HG02678 (cell line): ENCODE data around the gene GRB10.
"Not testable (repeated sequence)": the region's sequence is repeated elsewhere in the genome, so short reads cannot be mapped to it uniquely, and the experiment has no call there.

Experiments used
- ATAC-seq: cut with Tn5 transposase; IDR thresholded peaks from one replicate; pipeline ENCODE4 v1.9.1; 2021; ENCODE audit warnings: mild to moderate bottlenecking, moderate library complexity; ENCODE audit not compliant: unreplicated experiment

The GRB10 gene

DNA sequence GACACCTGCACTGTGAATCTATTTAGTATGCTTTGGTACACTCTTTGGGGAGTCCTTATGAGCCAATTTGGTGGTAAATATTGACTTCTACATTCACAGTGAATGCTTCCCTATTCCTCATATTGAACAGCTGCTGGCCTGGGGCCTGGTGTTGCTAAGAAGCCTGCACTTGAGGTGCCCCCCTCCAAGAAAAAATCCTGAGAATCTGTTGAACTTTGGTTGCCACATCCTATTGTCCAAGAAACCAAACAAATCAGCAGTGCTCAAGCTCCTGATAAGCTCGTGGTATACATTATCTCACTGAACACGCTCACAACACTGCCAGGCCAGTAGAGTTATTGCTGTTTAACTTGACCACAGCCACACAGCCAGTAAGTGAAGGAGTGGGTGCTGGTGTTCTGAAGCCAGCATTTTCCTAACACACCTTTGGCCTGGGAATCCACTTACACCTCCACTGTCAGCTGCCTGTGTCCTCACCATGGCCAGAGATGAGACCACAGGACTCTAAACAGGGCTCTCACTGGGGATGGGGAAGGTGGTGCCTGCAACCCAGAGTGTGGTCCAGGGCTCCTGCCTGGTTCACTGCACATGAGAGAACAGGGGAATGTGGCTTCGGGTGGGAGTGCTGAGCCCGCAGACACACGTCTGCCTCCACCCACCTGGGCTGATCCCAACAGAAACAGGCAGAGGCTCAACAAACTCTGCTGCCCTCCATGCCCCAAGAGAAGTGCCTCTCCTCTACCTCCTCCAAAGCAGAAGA lies 224.2 kb downstream of the GRB10 start:
- ATAC-seq: no peak

DNA sequence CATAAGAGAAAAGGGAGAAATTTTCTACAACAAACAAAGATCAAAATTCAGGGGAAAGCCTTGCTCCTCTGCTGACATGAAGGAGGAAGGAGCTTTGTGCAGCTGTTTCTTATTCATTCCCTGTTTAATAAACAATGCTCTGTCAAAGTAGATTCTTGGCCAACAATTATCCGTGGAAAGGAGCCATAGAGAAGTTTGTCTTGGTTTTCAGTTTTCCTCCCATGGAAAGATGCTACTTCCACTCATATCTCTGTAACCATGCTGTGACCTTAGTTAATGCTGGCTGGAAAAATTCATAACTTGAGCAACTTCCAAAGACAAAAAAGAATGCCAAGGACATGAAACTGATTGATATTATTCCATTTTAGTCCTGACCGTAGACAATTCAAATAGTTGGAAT lies 225.6 kb downstream of the GRB10 start:
- ATAC-seq: no peak

DNA sequence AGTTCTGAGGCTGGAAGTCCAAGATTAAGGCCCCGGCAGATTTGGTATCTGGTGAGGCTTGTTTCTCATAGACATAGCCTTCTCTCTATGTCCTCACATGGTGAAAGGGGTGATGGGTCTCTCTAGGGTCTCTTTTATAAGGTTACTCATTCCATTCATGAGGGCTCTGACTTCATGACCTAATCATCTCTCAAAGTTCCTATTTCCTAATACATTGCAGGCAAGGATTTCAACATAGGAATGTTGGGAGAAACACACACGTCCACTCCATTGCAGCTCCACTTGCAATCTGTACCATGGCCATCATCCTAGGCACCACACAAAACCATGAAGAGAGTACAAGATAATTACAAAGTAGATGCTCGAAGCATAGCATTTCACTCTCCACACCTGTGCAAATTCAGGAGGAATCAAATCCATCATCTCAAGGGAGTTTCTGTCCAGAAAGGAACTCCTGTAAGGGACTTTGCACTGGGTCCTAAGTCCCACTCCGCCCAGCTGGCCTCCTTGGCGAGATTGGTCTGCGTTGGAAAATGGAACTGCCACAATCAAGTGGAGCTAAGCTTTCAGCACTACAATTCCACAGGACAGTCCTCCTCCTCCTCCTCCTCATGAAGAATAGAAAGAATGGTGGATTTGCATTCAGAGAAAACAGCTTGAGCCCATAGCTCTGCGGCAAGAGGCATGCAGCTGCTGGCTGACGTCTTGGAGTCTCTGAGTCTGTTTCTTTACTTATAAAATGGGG lies 226.3 kb downstream of the GRB10 start:
- no peak for ATAC-seq

DNA sequence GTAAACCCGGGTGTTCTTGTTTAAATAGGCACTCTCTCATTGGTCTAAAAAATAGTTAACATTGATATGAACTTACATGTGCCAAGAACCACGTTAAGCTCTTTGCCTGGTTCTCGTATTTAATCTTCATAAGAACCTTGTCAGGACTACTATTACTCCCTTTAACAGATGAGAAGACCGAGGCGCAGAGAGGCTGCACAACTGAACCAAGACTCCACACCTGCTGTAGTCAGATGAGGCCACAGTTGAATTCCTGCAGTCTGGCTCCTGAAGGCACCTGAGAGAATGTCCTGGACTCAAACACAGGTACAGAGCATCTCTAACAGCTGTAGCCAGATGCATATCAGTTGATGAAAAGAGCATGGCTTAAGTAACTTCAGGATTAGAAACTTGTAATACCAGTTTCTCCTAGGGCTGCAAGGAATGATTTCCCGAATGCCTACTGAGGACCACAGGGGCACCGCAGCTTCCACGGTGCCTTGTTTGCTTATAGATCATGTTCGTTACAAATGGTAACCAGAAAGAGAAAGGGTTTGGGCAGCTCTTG lies 227.0 kb downstream of the GRB10 start:
- no peak for ATAC-seq

DNA sequence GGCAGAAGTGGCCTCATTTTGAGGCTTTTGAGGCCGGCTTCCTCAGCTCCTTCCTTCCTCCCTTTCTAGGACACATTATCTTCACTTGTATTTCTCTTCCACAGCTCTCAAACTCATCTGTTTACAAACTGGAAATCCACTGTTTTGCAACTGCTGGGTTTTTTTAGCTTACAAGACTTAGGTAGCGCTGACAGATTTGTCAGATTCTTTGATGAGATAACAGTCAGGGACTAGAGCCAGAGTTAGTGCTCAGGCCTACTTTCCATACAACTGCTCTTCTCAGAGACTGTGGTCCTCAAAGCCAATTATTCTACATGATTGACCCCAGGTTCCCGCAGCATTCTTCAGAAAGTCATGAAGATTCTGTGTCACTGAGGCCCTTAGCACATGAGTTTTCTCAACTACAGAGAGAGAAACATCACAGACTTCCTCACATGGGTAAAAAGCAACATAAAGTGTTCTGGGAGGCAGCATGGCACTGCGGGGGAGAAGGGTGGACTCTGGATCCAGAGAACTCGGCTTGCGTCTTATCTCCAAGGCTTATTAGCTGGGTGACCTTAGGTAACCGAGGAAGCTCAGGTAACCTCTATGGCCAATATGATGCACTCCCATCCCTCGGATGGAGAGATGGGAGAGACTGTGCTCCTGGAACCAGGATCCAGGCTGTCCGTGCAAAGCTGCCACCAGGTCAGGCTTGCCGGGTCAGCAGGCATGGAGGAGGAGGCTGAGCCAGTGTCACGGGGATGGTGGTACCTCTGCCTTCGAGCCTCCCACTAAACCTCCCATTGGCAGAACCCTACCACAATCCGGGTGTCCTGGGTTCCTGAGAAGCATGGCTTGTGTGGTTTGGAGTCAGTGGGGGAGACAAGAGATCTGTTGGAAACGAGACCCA lies 228.0 kb downstream of the GRB10 start:
- no peak for ATAC-seq

DNA sequence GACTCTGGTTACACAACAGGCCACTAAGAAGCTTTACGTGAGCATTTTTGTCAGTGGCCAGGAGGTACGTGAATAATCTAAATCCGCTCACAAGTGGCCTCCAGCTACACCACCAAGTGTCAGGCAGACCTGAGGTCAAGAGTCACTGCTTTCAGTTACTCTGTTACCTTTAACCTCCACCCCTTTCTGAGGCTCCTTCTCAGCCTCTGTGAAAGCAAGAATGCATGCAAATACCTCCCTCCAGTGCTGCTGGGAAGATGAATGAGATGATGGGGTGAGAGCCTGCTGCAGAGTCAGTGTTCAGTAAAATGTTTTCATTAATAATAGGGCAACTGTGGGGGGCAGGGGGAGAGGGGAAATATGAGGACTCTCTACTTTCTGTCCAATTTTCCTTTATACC lies 228.7 kb downstream of the GRB10 start:
- no peak for ATAC-seq

DNA sequence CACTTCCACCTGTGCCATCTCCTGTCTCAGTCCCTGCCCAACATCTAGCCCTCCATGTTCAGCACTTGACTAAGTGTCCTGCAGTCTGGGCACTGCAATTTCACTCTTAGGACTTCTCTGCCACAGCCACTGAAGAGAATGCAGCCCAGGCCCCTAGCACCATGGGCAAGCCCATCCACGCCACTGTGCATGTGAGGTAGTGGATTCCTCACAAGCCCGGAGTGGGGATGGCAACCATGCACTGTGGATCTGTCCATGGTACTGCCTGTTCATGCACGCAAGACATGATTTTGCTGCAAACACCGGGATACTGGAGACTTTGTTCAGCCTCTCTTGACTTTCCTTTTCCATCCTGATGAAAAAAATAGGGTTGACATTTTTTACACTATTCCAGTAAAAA lies 229.8 kb downstream of the GRB10 start:
- ATAC-seq: no peak

DNA sequence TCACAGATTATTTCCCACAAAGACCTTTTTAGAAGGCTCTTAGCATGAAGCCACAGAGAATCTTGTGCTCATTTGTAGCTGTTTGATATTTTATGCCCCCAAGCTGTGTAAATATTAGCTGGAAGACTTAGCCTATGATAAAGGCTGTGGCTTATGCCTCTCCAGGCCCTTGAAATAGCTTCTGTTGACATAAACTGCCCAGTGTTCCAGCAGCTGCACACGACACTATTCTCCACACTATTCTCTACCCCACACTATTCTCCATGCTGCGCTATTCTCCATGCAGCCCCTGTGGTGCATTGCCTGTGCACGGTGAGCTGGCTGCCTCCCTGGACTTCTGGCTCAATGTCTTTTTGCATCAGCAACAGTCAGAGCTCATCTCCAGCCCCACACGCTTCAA lies 230.6 kb downstream of the GRB10 start:
- ATAC-seq: no peak

DNA sequence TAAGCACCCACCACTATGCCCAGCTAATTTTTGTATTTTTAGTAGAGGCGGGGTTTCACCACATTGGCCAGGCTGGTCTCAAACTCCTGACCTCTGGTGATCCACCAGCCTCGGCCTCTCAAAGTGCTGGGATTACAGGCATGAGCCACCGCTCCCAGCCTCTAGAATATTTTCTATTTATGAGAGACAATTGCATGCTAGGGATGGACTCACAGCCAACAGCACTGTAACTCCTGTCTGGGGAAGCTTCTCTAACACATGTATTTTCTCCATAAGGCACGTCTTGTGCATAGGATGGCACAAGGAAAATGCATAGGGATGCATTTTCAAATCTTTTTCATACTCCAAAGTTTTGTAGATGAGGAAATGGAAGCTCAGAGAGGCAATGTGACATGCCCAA lies 237.1 kb downstream of the GRB10 start:
- ATAC-seq: not testable (repeated sequence)

DNA sequence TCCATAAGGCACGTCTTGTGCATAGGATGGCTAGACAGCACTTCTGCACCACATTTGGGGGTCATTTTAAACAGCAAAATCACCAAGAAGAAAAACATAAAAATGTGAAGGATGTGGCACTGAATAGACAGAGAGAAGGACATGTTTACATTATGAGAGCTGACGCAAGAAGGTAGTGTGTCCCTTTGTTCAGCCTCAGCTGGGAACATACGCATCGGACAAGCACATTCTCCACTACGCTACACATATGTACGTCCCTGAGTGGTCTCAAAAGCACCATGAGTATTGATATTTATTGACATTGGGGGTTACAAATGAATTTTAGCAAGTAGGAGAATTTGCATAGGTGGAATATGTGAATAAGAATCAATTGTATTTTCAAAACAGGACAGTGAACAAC lies 237.7 kb downstream of the GRB10 start:
- ATAC-seq: no peak

DNA sequence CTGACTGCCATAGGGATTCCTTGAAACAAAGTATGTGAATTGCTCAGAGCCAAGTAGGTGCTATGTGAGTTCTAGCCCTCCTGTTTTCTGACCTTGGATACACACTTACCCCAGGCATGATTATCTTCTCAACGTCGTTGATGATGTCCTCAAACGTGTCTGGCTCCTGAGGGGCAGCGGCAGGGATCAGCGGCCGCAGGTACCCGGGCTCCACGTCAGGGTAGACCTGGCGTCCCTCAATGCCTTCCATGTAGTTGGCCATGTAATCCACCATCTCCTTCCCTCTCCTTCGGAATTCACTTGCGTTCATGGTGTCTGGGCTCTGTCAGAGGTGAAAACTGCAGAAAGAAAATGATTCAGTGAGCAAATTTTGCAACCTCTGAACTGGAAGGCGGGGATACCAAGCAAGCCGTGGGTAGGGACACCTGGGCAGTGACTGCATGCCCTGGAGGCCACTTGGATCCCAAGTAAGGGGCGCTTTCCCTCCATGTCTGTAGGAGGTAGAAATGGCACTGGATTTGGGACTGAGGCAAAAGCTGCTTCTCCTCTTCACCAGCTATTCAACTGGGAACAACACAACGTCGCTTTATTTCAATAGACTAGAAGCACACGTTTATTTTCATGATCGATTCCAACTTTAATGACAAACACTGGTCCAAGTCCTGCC lies 238.8 kb downstream of the GRB10 start:
- ATAC-seq: no peak

DNA sequence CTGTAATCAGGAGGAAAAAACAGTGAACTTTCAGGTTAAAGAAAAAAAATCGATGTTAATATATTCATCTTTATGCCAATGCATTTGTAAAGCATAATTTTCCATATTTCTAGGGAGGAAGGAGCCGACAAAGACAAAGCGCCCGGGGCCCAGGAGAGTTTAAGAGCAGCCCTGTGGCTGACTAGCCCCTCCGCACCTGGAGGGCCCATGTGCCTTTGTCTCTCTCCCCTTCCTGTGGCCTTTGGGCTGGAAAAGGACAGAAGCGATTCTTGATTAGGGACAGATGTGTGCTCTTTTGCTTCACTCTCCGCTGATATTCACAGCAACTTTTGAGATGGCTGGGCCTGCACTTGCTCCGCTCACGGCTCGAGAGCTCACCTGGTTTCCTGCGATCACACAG lies 240.6 kb downstream of the GRB10 start:
- ATAC-seq: no peak

DNA sequence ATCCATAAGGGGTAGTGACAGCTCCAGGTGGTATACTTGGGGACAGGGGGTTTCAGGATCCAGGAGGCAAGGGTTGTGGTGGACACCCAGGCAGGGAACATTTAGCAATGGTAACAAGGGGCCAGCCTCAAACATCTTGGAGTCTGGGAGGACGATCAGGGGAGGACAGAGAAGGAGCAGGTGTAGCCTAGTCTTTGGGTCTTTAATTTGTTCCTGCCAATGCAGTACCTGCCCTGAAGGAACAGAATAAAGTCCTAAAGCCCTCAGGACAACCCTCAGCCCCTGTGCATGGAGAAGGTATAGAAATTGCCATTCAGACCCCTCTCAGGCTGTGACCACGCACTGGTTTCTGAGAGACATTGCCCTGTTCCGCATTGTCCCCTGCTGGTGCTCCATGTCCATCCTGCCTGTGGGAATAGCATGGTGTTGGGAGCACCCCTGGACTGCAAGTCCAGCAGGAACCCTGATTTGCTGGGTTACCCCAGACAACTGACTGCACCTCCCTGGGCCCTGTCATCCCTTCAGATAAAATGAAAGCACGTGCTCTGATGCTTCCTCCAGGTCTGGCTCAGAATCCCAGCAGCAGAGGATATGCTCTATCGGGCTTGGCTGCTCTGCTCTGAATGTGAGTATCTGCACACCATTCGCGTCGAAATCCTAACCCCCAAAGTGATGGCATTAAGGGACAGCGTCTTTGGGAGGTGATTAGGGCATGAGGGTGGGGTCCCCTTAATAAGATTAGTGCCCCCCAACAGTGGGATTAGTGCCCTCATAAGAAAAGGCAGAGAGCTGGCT lies 241.7 kb downstream of the GRB10 start:
- no peak for ATAC-seq
